Activated CD8-positive, alpha-beta T cell treated with anti-CD3 and anti-CD28 coated beads for 36 hours (primary cell): ENCODE results near the gene IL1RN. TPM values are rescaled to one million over a fixed set of nuclear protein-coding genes. Genes with fewer than 3 reads are reported as not detected.

Source experiments
- ATAC-seq: fragments of 200-7000 bp; cut with Tn5 transposase; one replicate; pipeline ENCODE4 v1.10.0; 2021; ENCODE audit warnings: mild to moderate bottlenecking, moderate library complexity
- CTCF ChIA-PET: fragments of 350-600 bp; sonication (Branson Sonifier 250); formaldehyde crosslinking; loops from one replicate; lab custom pipeline; 2021; ENCODE audit warnings: antibody characterized with exemption; lab: Charles Lee
- POLR2A ChIA-PET: fragments of 350-600 bp; sonication (Branson Sonifier 250); formaldehyde crosslinking; loops from one replicate; lab custom pipeline; 2021; ENCODE audit warnings: antibody characterized with exemption; lab: Charles Lee
- DNase-seq: peaks from one replicate; pipeline ENCODE4 v3.0.0-alpha.2; 2020
- H3K27ac Mint-ChIP-seq: one replicate; pipeline ENCODE4 v1.8.0; 2021; ENCODE audit warnings: mild to moderate bottlenecking, mixed read lengths
- H3K27me3 Mint-ChIP-seq: one replicate; pipeline ENCODE4 v1.8.0; 2021; ENCODE audit warnings: mixed read lengths
- H3K36me3 Mint-ChIP-seq: one replicate; pipeline ENCODE4 v1.8.0; 2021; ENCODE audit warnings: low read depth, mixed read lengths
- H3K4me1 Mint-ChIP-seq: one replicate; pipeline ENCODE4 v1.8.0; 2021; ENCODE audit warnings: low read depth, mixed read lengths
- H3K4me3 Mint-ChIP-seq: one replicate; pipeline ENCODE4 v1.8.0; 2021; ENCODE audit warnings: mild to moderate bottlenecking, moderate library complexity, mixed read lengths
- H3K9me3 Mint-ChIP-seq: one replicate; pipeline ENCODE4 v1.8.0; 2021; ENCODE audit warnings: mixed read lengths
- CTCF ChIP-seq: fragments of 200-600 bp; IDR thresholded peaks from one replicate; pipeline ENCODE4 v1.8.0; 2022; ENCODE audit warnings: antibody characterized with exemption, mild to moderate bottlenecking
- intact Hi-C: fragments of 100-400 bp; cut with micrococcal nuclease; formaldehyde crosslinking; loops from one replicate; pipeline ENCODE4 v1.10.0; 2022
- total RNA-seq, 2 experiments: library from RNA; stranded (reverse); gene quantifications; one replicate each; pipeline ENCODE4 v1.2.3, GENCODE V29; 2021

IL1RN gene
- total RNA-seq: under 1 TPM; 0.50 to 0.85 TPM

- Mint-ChIP-seq H3K27ac (no peak within 1 kb of the TSS), H3K9me3 (no peaks in the 10 kb centered on the region), H3K36me3 (no peaks in the 10 kb centered on the region), H3K4me3 (no peak within 1 kb of the TSS), H3K4me1 (peaks cover 31% of the 10 kb centered on the region), H3K27me3 (peaks cover 1% of the 10 kb centered on the region)
- POLR2A ChIA-PET: no interaction called here
- ATAC-seq: no peak
- no peak for TF ChIP-seq CTCF
- intact Hi-C loops: no loop called here
- no peak for DNase-seq
- CTCF ChIA-PET: interaction anchor here (1.1 to 14.7 kb wide), 3 partner anchors 9 to 47 kb away, joined by 3 to 146 read pairs (median 6); no protein-coding TSS in a partner anchor
Measured at GRCh38 chr2:113126845-113127645, at the start of gene IL1RN. Gene IL1RN, plus strand, starts transcription at chr2:113127598. Its CDS starts 27 bp downstream, at chr2:113127625.

- DNase-seq (no peak), ATAC-seq (no peak)
- CTCF ChIA-PET: interaction anchor here (0.6 to 12.3 kb wide), 9 partner anchors 11 to 313 kb away, joined by 3 to 190 read pairs (median 4); no protein-coding TSS in a partner anchor
- Mint-ChIP-seq H3K27ac (no peak overlapping the region), H3K4me1 (peaks cover 10% of the 10 kb centered on the region), H3K9me3 (no peaks in the 10 kb centered on the region), H3K27me3 (no peaks in the 10 kb centered on the region), H3K36me3 (no peaks in the 10 kb centered on the region), H3K4me3 (no peak overlapping the region)
- no peak for TF ChIP-seq CTCF
- intact Hi-C loops: no loop called here
- POLR2A ChIA-PET: no interaction called here
Measured at GRCh38 chr2:113077921-113078320, 49.5 kb upstream of the IL1RN start.

GRCh38 chr2:113078350-113078839 is 49.0 kb upstream of the IL1RN start:
- no peaks in the 10 kb centered on the region for H3K9me3 Mint-ChIP-seq
- no peak for ATAC-seq
- intact Hi-C loops: no loop called here
- H3K36me3 Mint-ChIP-seq: no peaks in the 10 kb centered on the region
- H3K27me3 Mint-ChIP-seq: no peaks in the 10 kb centered on the region
- TF ChIP-seq CTCF: no peak
- CTCF ChIA-PET: interaction anchor here (0.6 to 12.3 kb wide), 10 partner anchors 10 to 126 kb away, joined by 3 to 190 read pairs (median 19); partner anchors contain the start of gene IL1F10
- no peak overlapping the region for H3K4me3 Mint-ChIP-seq
- no peak for DNase-seq
- H3K27ac Mint-ChIP-seq: no peak overlapping the region
- POLR2A ChIA-PET: no interaction called here
- peaks cover 14% of the 10 kb centered on the region for H3K4me1 Mint-ChIP-seq

- CTCF ChIA-PET: interaction anchor here (1.3 to 12.3 kb wide), 24 partner anchors 7 to 311 kb away, joined by 3 to 190 read pairs (median 8); partner anchors contain the start of gene IL1F10
- POLR2A ChIA-PET: no interaction called here
- no peaks in the 10 kb centered on the region for H3K27me3 Mint-ChIP-seq
- ATAC-seq (no peak), DNase-seq (no peak)
- no peaks in the 10 kb centered on the region for H3K9me3 Mint-ChIP-seq
- H3K4me3 Mint-ChIP-seq: no peak overlapping the region
- H3K36me3 Mint-ChIP-seq: no peaks in the 10 kb centered on the region
- intact Hi-C loops: no loop called here
- no peak for TF ChIP-seq CTCF
- peaks cover 16% of the 10 kb centered on the region for H3K4me1 Mint-ChIP-seq
- no peak overlapping the region for H3K27ac Mint-ChIP-seq
Measured at GRCh38 chr2:113079131-113079530, 48.3 kb upstream of the IL1RN start.

GRCh38 chr2:113080134-113080533 is 47.3 kb upstream of the IL1RN start:
- Mint-ChIP-seq H3K4me3 (no peak overlapping the region), H3K9me3 (no peaks in the 10 kb centered on the region), H3K27me3 (no peaks in the 10 kb centered on the region), H3K36me3 (no peaks in the 10 kb centered on the region), H3K27ac (no peak overlapping the region), H3K4me1 (peaks cover 12% of the 10 kb centered on the region)
- DNase-seq (peak; percentile 67), ATAC-seq (peak; percentile 81)
- peak; percentile 87 for TF ChIP-seq CTCF
- intact Hi-C loops: no loop called here
- ChIA-PET CTCF (interaction anchor here (0.6 to 12.3 kb wide), 55 partner anchors 8 to 342 kb away, joined by 3 to 190 read pairs (median 5); partner anchors contain the start of genes IL1F10, IL1RN, IL36RN and PSD4), POLR2A (no interaction called here)
